Muscle layer of duodenum (tissue), 2 donors: ENCODE measurements around the gene MRGPRG.

Experiments used
- H3K27ac ChIP-seq: one replicate; pipeline ENCODE4 v1.7.0; 2013; ENCODE audit warnings: mild to moderate bottlenecking, low read length
- H3K27me3 ChIP-seq: one replicate; pipeline ENCODE4 v1.7.0; 2013; ENCODE audit warnings: low read depth, mild to moderate bottlenecking, control low read depth, low read length
- H3K36me3 ChIP-seq, 2 donors: one replicate each; pipeline ENCODE4 v1.7.0; 2013; ENCODE audit warnings: low read length in 2 of 2, control low read depth in 1 of 2, mild to moderate bottlenecking in 1 of 2; ENCODE audit not compliant: insufficient read depth in 2 of 2, control insufficient read depth in 1 of 2
- H3K4me1 ChIP-seq, 2 donors: one replicate each; pipeline ENCODE4 v1.7.0; 2013; ENCODE audit warnings: low read length in 2 of 2, mild to moderate bottlenecking in 2 of 2, control low read depth in 1 of 2, moderate library complexity in 1 of 2; ENCODE audit not compliant: insufficient read depth in 2 of 2, control insufficient read depth in 1 of 2
- H3K4me3 ChIP-seq, 2 donors: one replicate each; pipeline ENCODE4 v1.7.0; 2013; ENCODE audit warnings: low read length in 2 of 2, low read depth in 1 of 2, mild to moderate bottlenecking in 1 of 2
- H3K9me3 ChIP-seq, 2 donors: one replicate each; pipeline ENCODE4 v1.7.0; 2013; ENCODE audit warnings: low read length in 2 of 2, control low read depth in 1 of 2, mild to moderate bottlenecking in 1 of 2; ENCODE audit not compliant: control insufficient read depth in 1 of 2
- donor health status: healthy.

MRGPRG gene

GRCh38 chr11:3203221-3204043, 15.2 kb downstream of the MRGPRG start:
- Histone ChIP-seq H3K36me3 (no peaks in the 10 kb centered on the region), H3K27ac (no peak overlapping the region), H3K4me3 (peak overlapping the region in 1 of 2 donors; percentile 8), H3K27me3 (peaks cover 17% of the 10 kb centered on the region), H3K9me3 (no peaks in the 10 kb centered on the region), H3K4me1 (peaks cover 0 to 17% of the 10 kb centered on the region in 2 donors)

- no peaks in the 10 kb centered on the region for H3K36me3 ChIP-seq
- peaks cover 0 to 17% of the 10 kb centered on the region in 2 donors for H3K4me1 ChIP-seq
- peak overlapping the region in 1 of 2 donors; percentile 8 for H3K4me3 ChIP-seq
- no peaks in the 10 kb centered on the region for H3K9me3 ChIP-seq
- no peak overlapping the region for H3K27ac ChIP-seq
- H3K27me3 ChIP-seq: peaks cover 17% of the 10 kb centered on the region
Measured at GRCh38 chr11:3202759-3203158, 15.9 kb downstream of the MRGPRG start.

- Histone ChIP-seq H3K9me3 (no peaks in the 10 kb centered on the region), H3K27me3 (peaks cover 17% of the 10 kb centered on the region), H3K4me1 (peaks cover 0 to 17% of the 10 kb centered on the region in 2 donors), H3K36me3 (no peaks in the 10 kb centered on the region), H3K4me3 (no peak overlapping the region), H3K27ac (no peak overlapping the region)
Measured at GRCh38 chr11:3202305-3202704, 16.3 kb downstream of the MRGPRG start.

- no peak overlapping the region for H3K4me3 ChIP-seq
- peaks cover 17% of the 10 kb centered on the region for H3K27me3 ChIP-seq
- no peaks in the 10 kb centered on the region for H3K9me3 ChIP-seq
- H3K27ac ChIP-seq: no peak overlapping the region
- no peaks in the 10 kb centered on the region for H3K36me3 ChIP-seq
- peaks cover 0 to 17% of the 10 kb centered on the region in 2 donors for H3K4me1 ChIP-seq
Measured at GRCh38 chr11:3201677-3202181, 16.9 kb downstream of the MRGPRG start.

- Histone ChIP-seq H3K27me3 (peaks cover 17% of the 10 kb centered on the region), H3K4me1 (peaks cover 0 to 17% of the 10 kb centered on the region in 2 donors), H3K27ac (no peak overlapping the region), H3K36me3 (no peaks in the 10 kb centered on the region), H3K4me3 (no peak overlapping the region), H3K9me3 (no peaks in the 10 kb centered on the region)
Measured at GRCh38 chr11:3201112-3201581, 17.5 kb downstream of the MRGPRG start.

- Histone ChIP-seq H3K27ac (no peak overlapping the region), H3K4me3 (no peak overlapping the region), H3K9me3 (no peaks in the 10 kb centered on the region), H3K4me1 (peaks cover 0 to 16% of the 10 kb centered on the region in 2 donors), H3K27me3 (peaks cover 17% of the 10 kb centered on the region), H3K36me3 (no peaks in the 10 kb centered on the region)
Measured at GRCh38 chr11:3200388-3201111, 18.1 kb downstream of the MRGPRG start.

GRCh38 chr11:3199537-3200295, 18.9 kb downstream of the MRGPRG start:
- H3K27me3 ChIP-seq: peaks cover 17% of the 10 kb centered on the region
- H3K4me3 ChIP-seq: no peak overlapping the region
- no peaks in the 10 kb centered on the region for H3K36me3 ChIP-seq
- peaks cover 0 to 13% of the 10 kb centered on the region in 2 donors for H3K4me1 ChIP-seq
- no peak overlapping the region for H3K27ac ChIP-seq
- no peaks in the 10 kb centered on the region for H3K9me3 ChIP-seq

- peaks cover 17% of the 10 kb centered on the region for H3K27me3 ChIP-seq
Measured at GRCh38 chr11:3198815-3199214, 19.8 kb downstream of the MRGPRG start.

GRCh38 chr11:3197878-3198528, 20.6 kb downstream of the MRGPRG start:
- Histone ChIP-seq H3K4me1 (peaks cover 0 to 4% of the 10 kb centered on the region in 2 donors), H3K27me3 (peaks cover 9% of the 10 kb centered on the region), H3K27ac (no peak overlapping the region), H3K9me3 (no peaks in the 10 kb centered on the region), H3K4me3 (no peak overlapping the region), H3K36me3 (no peaks in the 10 kb centered on the region)

More at GRCh38 chr11:3198815-3199214, 19.8 kb downstream of the MRGPRG start:
- peaks cover 0 to 12% of the 10 kb centered on the region in 2 donors for H3K4me1 ChIP-seq
- H3K4me3 ChIP-seq: no peak overlapping the region
- H3K9me3 ChIP-seq: no peaks in the 10 kb centered on the region
- H3K36me3 ChIP-seq: no peaks in the 10 kb centered on the region
- H3K27ac ChIP-seq: no peak overlapping the region

GRCh38 chr11:3197044-3197695, 21.4 kb downstream of the MRGPRG start:
- Histone ChIP-seq H3K27ac (no peak overlapping the region), H3K4me1 (no peaks in the 10 kb centered on the region), H3K36me3 (no peaks in the 10 kb centered on the region), H3K4me3 (no peak overlapping the region), H3K27me3 (peaks cover 8% of the 10 kb centered on the region), H3K9me3 (no peaks in the 10 kb centered on the region)
